Neural cell (in vitro differentiated cells): ENCODE results near the gene MEN1.

Experiments
- EZH2 ChIP-seq: fragments of 200-600, 300-800 bp; shearing (Covaris generic), sonication (generic); IDR thresholded peaks from 2 replicates; pipeline ENCODE4 v1.6.1; 2014; ENCODE audit warnings: antibody characterized with exemption, low read length, borderline replicate concordance, mild to moderate bottlenecking; ENCODE audit not compliant: insufficient read depth, poor library complexity, severe bottlenecking
- POLR2AphosphoS5 ChIP-seq: IDR thresholded peaks from 2 replicates; pipeline ENCODE4 v1.6.1; 2012
- RAD21 ChIP-seq: fragments of 450-650 bp; conservative IDR thresholded peaks from 2 replicates; pipeline ENCODE4 v1.6.1; 2014; ENCODE audit warnings: antibody characterized with exemption, mild to moderate bottlenecking, moderate library complexity
- TF ChIP-seq, protein P1 (sequence below): IDR thresholded peaks from 2 replicates; pipeline ENCODE4 v1.6.1; 2012; ENCODE audit warnings: borderline replicate concordance

DNA sequence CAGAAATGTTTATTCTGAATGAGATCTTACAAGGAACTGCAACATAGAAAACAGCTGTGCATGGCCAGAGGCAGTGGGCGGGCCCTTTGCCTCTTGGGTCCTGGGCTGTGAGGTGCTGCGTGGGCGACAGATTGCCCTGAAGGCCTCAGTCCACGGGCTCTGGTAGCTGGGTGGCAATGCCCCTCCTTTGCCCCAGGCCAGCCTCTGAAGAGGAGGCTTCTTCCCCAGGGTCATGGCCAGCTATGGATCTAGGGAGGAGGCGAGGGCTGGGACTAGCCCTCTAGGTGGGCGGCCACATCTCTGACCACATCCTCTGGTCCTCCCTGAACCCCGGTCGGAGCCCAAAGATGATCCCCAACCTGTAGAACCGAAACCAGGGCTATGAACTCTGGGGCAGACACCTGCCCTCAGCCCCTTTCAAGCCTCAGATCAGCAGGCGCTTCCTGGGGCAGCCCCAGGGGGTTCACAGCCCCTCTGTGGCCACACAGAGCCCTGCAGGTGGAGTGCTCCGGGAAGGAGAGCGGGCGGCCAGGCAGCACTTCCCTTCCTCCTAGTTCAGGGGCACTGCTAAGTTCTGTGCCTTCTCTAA lies 40.7 kb upstream of the MEN1 start:
- no peak for TF ChIP-seq EZH2
- TF ChIP-seq RAD21: no peak
- TF ChIP-seq, protein P1, sequence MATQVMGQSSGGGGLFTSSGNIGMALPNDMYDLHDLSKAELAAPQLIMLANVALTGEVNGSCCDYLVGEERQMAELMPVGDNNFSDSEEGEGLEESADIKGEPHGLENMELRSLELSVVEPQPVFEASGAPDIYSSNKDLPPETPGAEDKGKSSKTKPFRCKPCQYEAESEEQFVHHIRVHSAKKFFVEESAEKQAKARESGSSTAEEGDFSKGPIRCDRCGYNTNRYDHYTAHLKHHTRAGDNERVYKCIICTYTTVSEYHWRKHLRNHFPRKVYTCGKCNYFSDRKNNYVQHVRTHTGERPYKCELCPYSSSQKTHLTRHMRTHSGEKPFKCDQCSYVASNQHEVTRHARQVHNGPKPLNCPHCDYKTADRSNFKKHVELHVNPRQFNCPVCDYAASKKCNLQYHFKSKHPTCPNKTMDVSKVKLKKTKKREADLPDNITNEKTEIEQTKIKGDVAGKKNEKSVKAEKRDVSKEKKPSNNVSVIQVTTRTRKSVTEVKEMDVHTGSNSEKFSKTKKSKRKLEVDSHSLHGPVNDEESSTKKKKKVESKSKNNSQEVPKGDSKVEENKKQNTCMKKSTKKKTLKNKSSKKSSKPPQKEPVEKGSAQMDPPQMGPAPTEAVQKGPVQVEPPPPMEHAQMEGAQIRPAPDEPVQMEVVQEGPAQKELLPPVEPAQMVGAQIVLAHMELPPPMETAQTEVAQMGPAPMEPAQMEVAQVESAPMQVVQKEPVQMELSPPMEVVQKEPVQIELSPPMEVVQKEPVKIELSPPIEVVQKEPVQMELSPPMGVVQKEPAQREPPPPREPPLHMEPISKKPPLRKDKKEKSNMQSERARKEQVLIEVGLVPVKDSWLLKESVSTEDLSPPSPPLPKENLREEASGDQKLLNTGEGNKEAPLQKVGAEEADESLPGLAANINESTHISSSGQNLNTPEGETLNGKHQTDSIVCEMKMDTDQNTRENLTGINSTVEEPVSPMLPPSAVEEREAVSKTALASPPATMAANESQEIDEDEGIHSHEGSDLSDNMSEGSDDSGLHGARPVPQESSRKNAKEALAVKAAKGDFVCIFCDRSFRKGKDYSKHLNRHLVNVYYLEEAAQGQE: no peak
- no peak for TF ChIP-seq POLR2AphosphoS5
